GM18868 (cell line): ENCODE results near the gene MS4A2.
"Not testable (repeated sequence)": the region's sequence is repeated elsewhere in the genome, so short reads cannot be mapped to it uniquely, and the experiment has no call there.

Experiments used
- ATAC-seq: cut with Tn5 transposase; IDR thresholded peaks from one replicate; pipeline ENCODE4 v1.9.1; 2021; ENCODE audit warnings: mild to moderate bottlenecking, moderate library complexity; ENCODE audit not compliant: unreplicated experiment

Gene MS4A2

DNA sequence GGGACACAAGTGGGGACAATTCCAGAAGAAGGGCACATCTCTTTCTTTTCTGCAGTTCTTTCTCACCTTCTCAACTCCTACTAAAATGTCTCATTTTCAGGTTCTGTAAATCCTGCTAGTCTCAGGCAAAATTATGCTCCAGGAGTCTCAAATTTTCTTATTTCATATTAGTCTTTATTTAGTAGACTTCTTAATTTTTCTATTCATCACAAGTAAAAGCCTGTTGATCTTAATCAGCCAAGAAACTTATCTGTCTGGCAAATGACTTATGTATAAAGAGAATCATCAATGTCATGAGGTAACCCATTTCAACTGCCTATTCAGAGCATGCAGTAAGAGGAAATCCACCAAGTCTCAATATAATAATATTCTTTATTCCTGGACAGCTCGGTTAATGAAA lies at the start of gene MS4A2:
TSS of gene MS4A2 (plus strand) at position 301 of the 400 bp plus-strand sequence. CDS start 102 bp downstream, outside the sequence.
- no peak for ATAC-seq

DNA sequence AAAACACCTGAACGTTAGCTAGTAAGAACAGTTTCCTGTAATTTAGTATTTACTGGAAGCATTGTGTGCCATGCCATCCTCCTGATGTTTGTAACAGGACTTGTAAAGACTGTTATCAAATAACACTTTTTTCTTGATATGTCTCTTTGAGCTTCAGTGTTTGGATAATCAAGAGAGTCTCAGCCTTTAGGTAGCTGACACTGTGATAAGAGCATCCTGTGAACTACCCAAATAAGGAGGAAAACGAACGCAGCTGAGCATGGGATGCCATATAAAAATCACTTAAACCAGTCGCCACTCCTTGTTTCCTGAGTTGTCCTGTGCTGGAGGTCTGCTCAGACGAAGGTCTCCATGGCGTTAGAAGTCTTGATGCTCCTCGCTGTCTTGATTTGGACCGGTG lies 48.4 kb upstream of the MS4A2 start, which contains the start of gene OOSP2:
TSS of gene OOSP2 (plus strand) at position 301 of the 400 bp plus-strand sequence. CDS start at position 352, 51 bp downstream.
- no peak for ATAC-seq

DNA sequence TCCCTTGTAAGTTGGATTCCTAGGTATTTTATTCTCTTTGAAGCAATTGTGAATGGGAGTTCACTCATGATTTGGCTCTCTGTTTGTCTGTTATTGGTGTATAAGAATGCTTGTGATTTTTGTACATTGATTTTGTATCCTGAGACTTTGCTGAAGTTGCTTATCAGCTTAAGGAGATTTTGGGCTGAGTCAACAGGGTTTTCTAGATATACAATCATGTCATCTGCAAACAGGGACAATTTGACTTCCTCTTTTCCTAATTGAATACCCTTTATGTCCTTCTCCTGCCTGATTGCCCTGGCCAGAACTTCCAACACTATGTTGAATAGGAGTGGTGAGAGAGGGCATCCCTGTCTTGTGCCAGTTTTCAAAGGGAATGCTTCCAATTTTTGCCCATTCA lies 38.0 kb upstream of the MS4A2 start:
- not testable (repeated sequence) for ATAC-seq

DNA sequence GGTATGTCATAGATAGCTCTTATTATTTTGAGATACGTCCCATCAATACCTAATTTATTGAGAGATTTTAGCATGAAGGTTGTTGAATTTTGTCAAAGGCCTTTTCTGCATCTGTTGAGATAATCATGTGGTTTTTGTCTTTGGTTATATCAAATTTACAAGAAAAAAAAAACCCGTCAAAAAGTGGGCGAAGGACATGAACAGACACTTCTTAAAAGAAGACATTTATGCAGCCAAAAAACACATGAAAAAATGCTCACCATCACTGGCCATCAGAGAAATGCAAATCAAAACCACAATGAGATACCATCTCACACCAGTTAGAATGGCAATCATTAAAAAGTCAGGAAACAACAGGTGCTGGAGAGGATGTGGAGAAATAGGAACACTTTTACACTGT lies 37.6 kb upstream of the MS4A2 start:
- ATAC-seq = not testable (repeated sequence)

DNA sequence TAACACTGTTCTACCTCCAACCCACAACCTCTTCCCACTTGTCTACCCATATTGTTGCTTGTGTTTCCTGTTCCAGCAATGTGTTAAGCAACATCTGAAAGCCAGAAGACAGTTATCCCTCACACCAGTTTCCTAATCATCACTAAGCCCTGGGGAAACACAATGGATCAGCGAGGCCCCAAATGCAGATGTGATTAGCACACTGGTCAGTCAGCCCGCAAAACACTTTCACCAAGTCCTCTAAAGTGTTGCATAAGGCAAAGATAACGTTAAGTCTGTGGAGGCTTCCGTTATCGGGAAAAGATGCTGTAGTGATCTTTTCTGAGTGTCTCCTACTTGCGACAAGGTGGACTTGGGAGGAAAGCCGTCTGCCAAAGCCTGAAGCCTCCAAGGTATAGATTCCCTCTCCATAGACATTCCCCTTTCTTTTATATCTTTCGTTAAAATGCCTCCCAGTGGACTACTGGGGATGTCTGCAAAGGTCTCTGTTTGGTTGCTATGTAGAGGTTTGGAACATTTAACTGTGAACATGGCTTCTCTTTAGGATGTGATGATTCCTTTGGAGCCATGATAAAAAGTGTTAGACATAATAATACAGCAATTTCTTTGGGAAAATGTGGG lies 32.0 kb upstream of the MS4A2 start, which contains the start of gene MS4A3:
TSS of gene MS4A3 (plus strand) at position 317 of the 621 bp plus-strand sequence. CDS start 4,496 bp downstream, outside the sequence.
- no peak for ATAC-seq

DNA sequence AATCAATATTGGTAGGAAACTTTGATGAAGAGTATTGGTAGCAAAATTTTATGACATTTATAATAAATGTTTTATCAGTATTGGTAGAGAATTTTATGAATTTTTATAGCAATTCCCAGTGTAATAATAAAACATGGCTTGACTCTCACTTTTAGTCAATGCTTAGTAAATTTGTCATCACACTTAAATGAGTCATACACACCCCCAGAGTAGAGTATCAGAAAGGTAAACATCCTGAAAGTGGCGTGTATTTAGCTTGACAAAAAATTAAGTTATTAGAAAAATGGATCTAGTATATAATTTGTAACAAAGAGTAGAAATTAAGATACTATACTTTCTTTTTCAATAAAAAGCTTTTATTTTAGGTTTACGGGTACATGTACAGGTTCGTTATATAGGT lies 29.4 kb upstream of the MS4A2 start:
- ATAC-seq = no peak

DNA sequence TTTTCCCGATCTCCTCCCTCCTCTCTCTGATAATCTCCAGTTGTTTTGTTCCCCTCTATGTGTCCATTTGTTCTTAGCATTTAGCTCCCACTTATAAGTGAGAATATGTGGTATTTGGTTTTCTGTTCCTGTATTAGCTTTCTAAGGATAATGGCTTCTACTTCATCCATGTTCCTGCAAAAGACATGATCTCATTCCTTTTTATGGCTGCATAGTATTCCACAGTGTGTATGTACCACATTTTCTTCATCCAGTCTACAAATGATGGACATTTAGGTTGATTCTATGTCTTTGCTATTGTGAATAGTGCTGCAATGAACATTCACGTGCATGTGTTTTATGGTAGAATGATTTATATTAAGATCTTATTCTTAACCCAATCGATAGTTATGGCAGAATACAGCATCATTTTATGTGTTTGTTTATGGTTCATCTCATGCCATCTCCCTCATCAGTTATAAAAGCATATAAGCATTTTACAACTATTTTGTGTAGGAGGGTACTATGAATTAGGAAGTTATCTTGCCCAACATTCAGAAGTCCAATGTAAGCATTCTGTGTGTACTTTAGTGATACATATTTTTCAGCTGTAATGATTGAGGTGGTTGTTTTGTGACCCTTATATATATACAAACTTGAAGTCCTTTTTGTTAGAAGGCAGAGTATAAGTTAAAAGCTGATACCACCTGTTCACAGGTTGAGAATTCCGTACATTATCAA lies 28.8 kb upstream of the MS4A2 start:
- no peak for ATAC-seq

DNA sequence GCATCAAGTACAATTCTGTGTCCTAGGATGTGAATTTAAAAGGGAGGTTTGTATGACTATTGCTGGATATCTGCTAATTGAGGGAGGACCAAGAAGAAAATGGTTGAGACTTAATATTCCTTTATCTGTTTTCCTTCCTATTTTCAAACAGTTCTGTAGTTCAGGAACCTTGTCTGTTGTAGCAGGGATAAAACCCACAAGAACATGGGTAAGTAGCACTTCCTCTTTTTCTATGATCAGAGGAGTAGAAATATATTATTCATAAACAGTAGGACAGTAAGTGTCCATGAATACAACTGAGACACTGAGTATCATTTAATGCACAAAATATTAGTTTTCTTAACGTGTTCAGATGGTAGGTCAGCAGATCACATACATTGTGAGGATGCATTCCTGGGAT lies 24.4 kb upstream of the MS4A2 start:
- no peak for ATAC-seq

DNA sequence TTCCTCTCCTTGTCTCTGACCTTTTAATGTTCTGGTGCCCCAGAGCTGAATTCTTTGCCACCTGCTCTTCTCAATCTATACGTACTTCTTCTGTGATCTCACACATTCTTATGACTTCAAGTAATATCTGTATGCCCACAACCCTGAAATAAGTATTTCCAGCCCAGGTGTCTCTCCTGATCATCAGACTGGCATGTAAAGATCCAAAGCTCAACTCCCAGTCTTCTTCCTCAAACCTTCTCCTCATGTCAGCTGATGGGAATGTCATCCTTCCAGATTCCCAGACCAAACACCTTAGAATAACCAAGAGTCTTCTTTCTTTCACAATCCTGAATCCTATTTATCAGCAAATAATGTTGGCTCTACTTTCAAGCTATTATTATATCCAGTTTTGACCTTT lies 22.7 kb upstream of the MS4A2 start:
- ATAC-seq = no peak

DNA sequence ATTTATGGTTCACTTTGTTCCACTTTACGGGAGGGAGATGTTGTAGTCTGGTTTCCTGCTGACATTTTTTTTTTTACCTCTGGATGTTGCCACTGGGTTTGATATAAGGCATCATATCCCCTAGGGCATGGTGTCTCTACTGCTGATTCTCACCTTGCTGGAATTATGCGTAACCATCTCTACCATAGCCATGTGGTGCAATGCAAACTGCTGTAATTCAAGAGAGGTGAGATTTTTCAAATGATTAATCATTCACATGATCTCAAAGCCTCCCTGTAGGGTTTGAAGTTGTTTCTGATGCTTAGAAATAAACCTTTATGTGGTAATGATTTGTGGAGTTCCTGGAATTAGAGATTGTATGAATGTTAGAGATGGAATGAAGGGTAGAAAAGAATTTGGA lies 19.0 kb upstream of the MS4A2 start:
- ATAC-seq = no peak

DNA sequence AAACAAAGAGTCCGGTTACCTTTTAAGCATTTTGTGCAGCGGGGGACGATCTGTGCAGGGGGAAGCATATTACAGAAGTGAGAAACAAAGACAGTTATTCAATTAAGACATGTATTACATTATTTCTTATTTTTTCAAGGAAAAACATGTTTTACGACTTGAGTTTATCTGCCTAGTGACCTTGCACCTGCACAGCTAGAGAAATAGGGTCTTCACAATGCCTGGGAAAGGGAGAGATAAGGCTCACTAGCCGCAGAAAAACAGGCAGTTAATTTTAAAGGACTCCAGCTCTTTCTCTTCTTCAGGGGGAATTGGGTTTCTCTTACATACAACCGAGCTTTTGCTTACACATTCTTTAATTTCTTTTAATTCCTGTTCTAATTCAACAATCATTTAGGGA lies 16.8 kb upstream of the MS4A2 start:
- ATAC-seq = not testable (repeated sequence)

DNA sequence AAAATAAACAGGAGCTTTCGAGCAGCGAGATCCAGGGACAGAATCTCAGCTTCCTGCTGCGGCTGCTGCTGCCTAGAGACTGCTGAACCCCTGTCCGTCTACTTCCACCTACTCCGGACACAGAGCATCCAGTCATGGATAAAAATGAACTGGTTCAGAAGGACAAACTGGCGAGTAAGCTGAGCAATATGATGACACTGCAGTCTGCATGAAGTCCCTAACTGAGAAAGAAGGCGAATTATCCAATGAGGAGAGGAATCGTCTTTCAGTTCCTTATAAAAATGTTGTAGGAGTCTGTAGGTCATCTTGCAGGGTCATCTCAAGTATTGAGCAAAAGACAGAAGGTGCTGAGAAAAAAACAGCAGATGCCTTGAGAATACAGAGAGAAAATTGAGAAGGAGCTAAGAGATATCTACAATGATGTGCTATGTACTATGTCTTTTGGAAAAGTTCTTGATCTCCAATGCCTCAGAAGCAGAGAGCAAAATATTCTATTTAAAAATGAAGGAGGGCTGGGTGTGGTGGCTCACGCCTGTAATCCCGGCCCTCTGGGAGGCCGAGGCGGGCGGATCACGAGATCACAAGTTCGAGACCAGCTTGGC lies 11.1 kb upstream of the MS4A2 start:
- no peak for ATAC-seq

DNA sequence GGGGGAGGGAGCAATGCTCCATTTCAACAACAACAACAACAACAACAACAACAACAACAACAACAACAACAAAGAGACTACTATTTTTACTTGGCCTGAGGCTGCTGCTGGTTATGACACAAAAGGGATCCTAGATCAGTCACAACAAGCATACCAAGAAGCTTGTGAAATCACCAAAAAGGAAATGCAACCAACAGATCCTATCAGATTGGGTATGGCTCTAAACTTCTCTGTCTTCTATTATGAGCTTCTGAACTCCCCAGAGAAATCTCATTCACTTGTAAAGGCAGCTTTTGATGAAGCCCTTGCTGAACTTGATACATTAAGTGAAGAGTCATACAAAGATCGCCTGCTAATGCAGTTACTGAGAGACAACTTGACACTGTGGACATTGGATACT lies 10.5 kb upstream of the MS4A2 start:
- no peak for ATAC-seq

DNA sequence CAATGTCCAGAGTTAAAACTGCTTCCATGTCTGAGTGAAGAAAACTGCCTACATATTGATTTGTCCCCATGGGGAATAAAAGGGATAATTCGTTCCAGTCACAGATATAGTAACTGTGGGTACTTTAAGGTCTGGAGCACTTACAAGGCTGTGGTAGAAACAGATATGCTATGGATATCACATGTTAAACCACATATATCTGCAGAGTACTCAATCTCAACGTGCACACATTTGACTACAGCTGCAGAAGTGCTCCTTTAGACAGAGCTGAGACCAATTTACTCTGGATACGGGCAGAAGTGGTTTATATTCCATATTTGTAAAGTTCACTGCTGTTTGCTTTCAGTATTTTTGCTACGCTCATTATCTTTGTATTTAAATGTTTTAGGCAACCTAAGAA lies 9.7 kb upstream of the MS4A2 start:
- ATAC-seq = no peak

DNA sequence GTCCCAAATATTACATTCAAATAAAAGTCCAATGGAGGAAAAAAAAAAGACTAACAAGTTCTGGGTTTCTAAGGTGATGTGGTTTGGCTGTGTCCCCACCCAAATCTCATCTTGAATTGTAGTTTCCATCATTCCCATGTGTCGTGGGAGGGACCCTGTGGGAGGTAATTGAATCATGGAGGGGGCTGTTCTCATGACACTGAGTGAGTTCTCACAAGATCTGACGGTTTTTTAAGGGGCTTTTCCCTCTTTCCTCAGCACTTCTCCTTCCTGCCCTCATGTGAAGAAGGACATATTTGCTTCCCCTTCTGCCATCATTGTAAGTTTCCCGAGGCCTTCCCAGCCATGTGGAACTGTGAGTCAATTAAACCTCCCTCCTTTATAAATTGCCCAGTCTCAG lies 7.9 kb upstream of the MS4A2 start:
- no peak for ATAC-seq

DNA sequence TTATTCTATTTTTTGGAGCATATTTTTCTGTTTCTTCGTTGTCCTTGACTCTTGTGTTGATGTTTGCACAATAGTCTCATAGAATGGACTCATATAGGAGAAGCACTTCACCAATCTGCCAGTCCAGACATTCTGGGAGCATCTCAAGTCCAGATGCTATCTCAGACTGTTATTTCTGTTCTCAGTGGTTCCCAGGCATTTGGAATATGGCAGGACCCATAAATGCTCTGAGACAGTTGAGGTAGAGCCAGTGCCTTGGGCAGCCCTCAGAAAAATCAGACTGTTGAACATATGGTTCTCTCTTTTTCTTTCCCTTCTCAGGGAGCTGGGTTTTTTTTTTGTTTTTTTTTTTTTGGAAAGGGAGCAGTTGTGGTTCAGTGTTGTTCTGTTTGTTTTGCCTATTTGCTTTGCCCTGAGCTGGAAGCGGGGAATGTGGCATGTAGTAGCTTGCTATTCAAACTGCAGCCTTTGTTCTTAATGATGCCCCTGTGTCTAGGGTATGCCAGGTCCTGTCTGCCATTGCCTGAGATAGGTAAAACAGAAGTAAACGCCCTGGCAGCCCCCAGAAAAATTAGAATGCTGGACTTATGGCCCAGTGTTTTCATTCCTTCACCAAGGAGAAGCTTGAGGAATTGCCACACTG lies 3.7 kb upstream of the MS4A2 start:
- ATAC-seq = no peak

DNA sequence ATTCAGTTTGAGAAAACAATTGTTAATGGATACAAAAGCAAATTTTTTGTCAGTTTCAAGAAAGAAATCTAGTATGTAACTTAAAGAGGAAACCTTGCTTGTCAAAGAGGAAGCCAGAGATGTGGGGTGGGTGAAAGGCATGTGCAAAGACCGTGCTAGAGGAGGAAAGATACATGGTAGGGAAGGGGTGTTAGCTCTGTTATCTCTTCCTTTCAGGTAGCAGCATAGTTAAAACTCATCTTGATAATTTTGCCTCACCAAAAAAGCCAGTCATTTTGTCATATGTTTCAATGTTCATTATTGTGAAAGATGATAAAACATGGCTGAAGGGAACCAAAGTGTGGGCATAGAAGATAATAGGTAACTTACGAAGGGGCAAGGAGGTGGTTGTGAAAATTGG lies 2.6 kb upstream of the MS4A2 start:
- ATAC-seq = no peak

DNA sequence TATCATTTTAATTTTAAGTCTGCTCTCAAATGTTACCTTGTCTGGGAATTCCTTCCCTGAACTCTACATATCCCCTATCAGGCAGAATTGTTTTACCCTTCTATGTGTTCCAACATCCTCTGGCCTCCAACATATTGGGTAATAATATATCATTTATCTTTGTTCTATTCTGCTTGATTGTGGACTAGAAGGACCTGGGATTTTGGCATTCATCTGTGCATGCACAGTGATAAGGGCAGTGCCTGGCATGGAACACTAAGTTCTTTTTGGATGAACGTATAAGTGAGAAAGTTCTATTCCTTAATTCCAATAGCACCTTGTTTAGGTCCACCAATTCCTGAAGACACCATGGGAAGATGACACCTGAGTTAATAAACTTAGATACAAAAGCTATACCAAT lies 1.2 kb upstream of the MS4A2 start:
- no peak for ATAC-seq

DNA sequence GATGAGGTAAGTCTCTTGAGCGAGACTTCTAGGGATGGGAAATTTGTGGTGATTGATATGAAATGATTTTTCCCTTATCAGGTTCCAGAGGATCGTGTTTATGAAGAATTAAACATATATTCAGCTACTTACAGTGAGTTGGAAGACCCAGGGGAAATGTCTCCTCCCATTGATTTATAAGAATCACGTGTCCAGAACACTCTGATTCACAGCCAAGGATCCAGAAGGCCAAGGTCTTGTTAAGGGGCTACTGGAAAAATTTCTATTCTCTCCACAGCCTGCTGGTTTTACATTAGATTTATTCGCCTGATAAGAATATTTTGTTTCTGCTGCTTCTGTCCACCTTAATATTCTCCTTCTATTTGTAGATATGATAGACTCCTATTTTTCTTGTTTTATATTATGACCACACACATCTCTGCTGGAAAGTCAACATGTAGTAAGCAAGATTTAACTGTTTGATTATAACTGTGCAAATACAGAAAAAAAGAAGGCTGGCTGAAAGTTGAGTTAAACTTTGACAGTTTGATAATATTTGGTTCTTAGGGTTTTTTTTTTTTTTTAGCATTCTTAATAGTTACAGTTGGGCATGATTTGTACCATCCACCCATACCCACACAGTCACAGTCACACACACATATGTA lies 7.1 kb downstream of the MS4A2 start:
- ATAC-seq = no peak

DNA sequence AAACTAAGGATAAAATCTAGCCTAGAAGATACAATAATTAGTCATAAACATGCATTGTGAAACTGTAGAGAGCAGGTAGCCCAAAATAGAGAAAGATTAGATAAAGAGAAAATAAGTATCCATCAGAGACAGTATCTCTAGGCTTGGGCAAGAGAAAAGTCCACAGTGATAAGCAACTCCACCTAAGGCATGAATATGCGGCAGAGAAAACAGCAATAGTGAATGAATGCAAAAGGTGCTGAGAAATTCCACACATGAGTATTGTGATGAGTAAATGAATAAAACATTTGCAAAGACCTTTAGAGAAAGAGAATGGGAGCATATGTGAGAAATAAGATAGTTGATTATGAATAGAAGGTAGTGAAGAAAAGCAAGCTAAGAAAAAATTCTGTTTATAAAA lies 8.7 kb downstream of the MS4A2 start:
- ATAC-seq = no peak

DNA sequence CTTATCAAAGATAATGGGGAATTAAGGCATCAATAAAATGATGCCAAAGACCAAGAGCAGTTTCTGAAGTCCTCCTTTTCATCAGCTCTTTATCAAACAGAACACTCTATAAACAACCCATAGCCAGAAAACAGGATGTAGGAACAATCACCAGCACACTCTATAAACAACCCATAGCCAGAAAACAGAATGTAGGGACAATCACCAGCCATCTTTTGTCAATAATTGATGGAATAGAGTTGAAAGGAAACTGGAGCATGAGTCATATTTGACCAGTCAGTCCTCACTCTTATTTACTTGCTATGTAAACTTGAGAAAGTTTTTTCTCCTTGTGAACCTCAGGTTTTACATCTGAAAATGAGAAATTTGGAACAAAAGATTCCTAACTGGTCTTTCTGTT lies 10.0 kb downstream of the MS4A2 start:
- no peak for ATAC-seq
